ENCODE measurements around the gene CERS4. TPM values are rescaled to one million over a fixed set of nuclear protein-coding genes. Genes with fewer than 3 reads are reported as not detected.
"Not testable (repeated sequence)": the region's sequence is repeated elsewhere in the genome, so short reads cannot be mapped to it uniquely, and the experiment has no call there.

The CERS4 gene, protein sequence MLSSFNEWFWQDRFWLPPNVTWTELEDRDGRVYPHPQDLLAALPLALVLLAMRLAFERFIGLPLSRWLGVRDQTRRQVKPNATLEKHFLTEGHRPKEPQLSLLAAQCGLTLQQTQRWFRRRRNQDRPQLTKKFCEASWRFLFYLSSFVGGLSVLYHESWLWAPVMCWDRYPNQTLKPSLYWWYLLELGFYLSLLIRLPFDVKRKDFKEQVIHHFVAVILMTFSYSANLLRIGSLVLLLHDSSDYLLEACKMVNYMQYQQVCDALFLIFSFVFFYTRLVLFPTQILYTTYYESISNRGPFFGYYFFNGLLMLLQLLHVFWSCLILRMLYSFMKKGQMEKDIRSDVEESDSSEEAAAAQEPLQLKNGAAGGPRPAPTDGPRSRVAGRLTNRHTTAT
- total RNA-seq = 50.7 TPM

DNA sequence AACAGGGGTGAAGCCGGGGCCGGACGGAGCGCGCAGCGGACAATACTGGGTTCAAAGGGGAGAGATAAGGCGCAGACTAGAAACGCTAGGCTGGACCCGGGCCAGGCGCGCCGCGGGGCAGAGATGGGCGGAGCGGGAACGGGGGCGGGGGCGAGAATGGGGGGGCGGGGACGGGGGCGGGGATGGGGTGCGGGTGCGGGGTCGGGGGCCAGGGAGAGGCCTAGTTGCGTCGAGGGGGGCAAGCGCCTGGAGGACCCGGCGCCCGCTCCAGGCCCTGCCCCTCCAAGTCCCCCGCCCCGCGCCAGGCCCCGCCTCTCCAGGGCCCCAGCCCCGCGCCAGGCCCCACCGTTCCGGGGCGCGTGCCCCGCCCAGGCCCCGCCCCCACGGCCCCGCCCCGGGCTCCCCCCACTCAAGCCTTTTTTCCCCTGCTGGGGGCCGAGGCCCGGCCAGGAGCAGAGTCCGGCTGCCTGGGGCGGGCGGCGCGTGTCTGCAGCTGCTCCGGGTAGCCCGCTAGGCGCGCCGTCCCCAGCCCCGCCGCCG, at the start of gene CERS4:
TSS of gene CERS4 (plus strand) at position 449 of the 540 bp plus-strand sequence. CDS start 41,707 bp downstream, outside the sequence.
- peak; percentile 82 for DNase-seq

DNA sequence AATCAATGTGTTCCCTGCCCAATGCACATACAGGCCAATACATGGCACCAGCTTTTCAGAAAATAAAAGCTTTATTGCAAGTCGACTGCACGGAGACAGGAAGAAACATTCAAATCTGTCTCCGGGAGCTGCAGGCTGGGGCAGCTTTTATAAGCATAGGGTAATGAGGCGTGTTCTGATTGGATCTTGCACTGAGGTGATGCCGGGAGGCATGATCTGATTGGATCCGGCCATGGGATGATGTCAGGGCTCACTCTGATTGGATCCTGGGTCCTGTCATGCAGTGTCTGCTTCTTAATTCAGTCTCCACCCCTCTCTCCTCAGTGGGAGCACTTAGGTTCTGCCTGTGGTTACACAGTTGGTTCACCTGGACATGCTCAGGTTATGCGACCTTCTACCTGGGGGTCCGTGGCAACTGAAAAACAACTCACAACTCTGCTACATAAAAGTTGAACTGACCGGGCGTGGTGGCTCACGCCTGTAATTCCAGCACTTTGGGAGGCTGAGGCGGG, 48.0 kb upstream of the CERS4 start:
- DNase-seq = no peak

DNA sequence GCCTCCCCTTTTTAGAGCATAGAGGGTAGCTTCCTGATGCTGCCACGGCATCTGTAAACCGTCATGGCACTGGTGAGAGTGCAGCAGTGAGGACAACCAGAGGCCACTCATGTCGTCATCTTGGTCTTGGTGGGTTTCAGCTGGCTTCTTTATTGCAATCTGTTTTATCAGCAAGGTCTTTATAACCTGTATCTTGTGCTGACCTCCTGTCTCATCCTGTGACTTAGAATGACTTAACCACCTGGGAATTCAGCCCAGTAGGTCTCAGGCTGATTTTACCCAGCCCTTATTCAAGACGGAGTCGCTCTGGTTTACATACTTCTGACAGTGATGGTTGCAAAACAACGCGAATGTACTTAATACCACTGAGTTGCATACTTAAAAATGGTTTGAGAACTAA, 45.4 kb upstream of the CERS4 start:
- no peak for DNase-seq

DNA sequence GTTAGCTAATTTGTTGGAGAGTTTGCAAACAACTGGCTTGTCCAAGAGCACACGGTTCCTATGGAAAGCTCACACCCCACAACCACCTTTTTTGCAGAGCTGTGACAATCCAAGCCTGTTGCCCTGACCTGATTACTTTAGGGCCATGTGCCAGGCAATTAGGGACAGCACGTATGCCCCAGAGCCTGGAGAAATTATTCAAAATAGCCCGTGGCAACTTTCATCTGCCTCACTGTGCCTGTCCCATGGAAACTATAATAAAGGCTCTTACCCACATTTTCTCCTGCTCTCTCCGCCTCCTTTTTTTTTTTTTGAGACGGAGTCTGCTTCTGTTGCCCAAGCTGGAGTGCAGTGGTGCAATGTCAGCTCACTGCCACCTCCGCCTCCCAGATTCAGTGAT, 41.2 kb upstream of the CERS4 start:
- no peak for DNase-seq

DNA sequence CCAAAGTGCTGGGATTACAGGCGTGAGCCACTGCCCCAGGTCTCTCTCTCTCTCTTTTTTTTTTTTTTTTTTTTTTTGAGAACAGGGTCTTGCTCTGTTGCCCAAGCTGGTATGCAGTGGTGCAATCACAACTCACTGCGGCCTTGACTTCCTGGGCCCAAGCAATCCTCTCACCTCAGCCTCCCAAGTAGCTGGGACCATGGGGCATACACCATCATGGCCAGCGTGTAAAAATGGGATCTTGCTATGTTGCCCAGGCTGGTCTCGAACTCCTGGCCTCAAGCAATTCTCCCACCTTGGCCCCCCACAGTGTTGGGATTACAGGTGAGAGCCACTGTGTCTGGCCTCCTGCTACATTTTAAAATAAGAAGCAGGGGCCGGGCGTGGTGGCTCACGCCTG, 40.6 kb upstream of the CERS4 start:
- no peak for DNase-seq

DNA sequence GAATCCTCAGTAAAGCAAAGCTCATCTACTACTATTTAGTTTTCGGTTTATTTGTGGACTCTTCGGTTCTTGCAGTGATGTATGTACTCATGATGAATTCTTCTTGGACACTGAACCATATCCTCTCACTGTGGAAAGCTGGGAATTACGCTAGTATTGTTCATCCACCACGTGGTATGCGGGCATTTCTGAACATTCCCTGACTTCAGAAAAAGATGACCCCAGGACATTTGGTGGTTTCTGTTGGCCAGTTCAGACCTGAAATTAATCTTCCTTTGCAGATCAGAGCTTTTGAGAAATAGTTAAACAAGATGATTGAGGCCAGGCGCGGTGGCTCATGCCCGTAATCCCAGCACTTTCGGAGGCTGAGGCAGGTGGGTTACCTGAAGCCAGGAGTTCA, 34.5 kb upstream of the CERS4 start:
- no peak for DNase-seq

DNA sequence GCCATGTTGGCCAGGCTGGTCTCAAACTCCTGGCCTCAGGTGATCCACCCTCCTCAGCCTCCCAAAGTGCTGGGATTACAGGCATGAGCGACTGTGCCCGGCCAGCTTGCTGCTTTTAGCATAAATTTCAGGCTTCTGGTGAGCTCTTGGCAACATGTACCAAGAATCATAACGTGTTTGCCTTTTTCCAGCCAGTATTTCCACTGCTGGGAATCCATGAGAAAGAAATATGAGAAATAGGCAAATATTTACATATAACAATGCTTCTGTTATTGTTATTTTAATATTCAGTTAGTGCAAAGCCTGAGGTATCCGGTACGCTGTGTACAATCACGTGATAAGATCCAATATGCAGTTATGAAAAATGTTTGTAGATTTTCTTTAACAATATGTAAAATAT, 29.2 kb upstream of the CERS4 start:
- no peak for DNase-seq

DNA sequence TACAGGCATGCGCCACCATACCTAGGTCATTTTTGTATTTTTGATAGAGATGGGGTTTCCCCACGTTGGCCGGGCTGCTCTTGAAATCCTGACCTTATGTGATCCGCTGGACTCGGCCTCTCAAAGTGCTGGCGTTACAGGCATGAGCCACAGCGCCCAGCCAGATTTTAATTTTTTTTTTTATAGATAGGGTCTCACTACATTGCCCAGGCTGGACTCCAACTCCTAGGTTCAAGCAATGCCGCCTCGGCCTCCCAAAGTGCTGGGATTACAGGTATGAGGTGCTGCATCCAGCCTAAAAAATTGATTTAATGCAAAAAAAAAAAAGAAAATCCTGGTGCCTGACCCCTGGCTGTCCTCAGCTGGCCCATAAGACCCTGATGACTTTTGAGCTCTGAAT, 24.9 kb upstream of the CERS4 start:
- no peak for DNase-seq

DNA sequence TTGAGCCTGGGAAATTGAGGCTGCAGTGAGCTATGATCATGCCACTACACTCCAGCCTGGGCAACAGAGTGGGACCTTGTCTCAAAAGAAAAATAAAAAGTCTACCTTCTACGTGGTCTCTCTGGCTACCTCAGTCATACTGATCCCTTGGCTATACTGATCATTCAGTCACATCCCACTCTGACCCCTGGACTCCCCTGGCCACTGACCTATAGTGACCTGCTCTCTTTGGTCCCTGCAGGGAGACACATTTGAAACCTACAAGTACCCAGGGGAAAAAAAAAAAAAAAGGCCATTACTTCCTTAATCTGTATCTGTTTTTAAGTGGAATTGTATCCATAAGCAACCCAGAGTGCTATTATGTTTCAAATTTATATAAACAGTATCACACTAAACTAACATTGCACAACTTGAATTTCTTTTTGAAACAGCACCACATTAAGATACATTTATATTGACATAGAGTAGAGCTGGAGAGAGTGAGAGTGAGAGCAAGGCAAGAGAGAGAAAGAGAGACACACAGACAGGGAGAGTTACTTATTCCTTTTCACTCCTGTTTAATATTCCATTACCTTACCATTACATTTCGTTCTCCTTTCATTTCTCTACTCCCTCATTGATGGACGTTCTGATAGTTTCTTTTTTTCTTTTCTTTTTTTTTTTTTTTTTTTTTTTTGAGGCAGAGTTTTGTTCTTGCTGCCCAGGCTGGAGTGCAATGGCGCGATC, 23.7 kb upstream of the CERS4 start:
- no peak for DNase-seq

DNA sequence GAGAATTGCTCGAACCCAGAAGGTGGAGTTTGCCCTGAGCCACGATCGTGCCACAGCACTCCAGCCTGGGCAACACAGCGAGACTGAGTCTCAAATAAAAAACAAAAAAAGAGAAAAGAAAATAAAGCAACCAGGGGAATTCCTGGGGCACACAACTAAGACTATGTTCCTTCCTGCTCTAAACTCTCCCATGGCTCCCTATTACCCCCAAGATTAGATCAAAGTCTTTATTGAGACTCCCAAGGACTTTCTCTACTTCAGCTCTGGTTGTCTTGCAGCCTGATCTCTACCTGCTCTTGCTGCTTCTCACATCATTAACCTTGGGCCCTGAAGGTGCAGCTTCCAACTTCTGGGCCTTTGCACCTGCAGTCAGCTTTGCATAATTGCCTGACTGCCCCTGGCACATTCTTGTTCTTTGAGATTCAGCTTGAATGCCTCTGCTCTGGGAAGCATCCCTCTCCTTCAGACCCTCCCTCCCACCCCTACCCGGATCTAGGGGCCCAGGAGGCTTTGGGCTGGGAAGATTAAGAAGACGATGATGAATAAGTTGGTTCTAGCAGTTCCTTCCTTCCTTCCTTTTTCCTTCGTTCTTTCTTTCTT, 16.8 kb upstream of the CERS4 start:
- no peak for DNase-seq

DNA sequence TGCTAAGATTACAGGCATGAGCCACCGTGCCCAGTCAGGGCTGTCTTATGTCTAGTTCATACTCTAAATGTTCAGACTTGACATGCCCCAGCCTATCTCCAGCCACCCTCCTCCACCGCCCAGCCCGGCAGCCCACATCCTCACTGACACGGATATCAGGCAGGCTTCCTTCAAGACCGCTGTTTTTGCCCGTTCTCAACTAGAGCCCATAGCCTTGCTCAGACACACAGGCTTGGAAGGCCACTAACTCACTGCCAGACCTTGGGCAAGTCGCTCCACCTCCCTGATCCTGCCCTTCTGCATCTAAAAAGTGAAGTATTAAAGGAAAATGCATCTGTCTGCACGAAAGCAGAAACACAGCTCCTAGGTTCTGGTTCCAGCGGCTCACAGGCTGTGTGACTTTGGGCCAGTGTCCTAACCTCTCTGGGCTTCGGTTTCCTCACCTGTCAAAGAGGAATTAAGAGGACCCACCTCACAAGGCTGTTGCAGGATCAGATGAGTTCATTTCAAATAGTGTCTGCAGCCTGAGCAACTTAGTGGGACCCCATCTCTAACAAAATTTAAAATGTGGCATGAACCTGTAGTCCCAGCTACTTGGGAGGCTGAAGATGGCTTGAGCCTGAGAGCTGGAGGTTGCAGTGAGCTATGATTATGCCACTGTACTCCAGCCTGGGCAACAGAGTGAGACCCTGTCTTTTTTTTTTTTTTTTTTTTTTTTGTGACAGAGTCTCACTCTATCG, 14.5 kb upstream of the CERS4 start:
- DNase-seq = no peak

DNA sequence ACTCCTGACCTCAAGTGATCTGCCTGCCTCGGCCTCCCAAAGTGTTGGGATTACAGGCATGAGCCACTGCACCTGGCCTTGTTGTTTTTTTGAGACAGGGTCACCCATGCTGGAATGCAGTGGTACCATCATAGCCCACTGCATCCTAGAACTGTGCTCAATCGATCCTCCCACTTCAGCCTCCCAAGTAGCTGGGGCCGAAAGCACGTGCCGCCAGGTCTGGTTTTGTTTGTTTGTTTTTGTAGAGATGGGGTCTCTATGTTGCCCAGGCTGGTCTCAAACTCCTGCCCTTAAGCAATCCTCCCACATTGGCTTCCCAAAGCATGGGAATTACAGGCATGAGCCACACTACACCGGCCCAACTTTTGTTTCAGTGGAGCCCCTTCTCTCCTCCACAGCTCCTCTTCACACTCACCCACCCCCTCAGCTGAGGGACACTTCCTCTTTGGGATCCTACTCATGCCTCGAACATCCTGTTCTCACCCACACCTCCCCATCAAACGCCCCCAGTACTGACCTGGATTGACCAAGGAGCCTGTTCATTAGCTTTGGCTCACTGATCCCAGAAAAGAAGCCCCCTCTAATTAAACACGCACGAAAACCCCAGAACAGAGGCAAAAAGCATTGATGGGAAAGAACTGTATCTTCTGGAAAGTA, 12.8 kb upstream of the CERS4 start:
- no peak for DNase-seq

DNA sequence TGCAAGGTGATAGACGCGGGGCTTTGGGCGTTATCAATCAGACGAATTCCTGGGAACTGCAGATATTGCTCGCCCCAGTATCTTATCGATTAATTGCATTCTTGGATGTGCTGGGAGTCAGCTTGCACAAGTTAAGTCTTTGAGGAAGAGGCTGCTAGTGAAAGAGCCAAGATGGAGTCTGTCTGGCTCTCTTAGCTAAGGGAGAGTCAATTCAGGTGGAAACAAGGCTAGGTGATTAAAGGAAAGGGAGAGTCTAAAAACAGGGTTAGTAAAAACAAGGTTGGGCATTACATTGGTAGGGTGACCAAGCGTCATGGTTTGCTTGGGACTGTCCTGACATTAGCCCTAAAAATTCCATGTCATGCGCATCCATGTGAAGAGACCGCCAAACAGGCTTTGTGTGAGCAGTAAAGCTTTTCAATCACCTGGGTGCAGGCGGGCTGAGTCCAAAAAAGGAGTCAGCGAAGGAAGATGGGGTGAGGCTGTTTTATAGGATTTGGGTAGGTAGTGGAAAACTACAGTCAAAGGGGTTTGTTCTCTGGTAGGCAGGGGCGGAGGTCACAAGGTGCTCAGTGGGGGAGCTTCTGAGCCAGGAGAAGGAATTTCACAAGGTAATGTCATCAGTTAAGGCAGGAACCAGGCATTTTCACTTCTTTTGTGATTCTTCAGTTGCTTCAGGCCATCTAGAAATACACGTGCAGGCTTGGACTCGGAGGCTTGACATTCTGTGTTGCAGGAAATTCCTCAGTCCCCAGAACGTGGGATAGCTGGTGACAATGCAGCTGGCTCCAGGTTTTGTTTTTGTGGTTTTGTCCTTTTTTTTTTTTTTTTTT, 5.7 kb upstream of the CERS4 start:
- DNase-seq = not testable (repeated sequence)

DNA sequence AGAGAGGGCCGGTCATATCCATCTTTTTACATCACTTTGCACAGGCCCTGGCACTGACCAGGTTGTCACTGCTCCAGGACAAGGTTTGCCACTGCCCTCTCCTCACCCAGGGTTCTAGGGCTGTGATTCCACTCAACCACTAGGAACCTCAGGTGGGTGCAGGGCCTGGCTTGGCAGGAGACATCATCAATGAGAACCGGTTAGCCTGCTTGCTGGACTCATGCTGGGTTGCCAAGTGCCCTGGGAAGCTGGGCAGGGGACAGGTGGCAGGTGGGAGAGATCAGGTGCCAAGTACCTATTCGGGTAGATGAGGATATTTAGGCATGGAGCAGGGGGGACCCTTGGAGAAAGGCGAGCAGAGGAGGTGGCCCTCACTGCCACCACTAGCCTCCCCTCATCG, 4.2 kb upstream of the CERS4 start:
- no peak for DNase-seq

DNA sequence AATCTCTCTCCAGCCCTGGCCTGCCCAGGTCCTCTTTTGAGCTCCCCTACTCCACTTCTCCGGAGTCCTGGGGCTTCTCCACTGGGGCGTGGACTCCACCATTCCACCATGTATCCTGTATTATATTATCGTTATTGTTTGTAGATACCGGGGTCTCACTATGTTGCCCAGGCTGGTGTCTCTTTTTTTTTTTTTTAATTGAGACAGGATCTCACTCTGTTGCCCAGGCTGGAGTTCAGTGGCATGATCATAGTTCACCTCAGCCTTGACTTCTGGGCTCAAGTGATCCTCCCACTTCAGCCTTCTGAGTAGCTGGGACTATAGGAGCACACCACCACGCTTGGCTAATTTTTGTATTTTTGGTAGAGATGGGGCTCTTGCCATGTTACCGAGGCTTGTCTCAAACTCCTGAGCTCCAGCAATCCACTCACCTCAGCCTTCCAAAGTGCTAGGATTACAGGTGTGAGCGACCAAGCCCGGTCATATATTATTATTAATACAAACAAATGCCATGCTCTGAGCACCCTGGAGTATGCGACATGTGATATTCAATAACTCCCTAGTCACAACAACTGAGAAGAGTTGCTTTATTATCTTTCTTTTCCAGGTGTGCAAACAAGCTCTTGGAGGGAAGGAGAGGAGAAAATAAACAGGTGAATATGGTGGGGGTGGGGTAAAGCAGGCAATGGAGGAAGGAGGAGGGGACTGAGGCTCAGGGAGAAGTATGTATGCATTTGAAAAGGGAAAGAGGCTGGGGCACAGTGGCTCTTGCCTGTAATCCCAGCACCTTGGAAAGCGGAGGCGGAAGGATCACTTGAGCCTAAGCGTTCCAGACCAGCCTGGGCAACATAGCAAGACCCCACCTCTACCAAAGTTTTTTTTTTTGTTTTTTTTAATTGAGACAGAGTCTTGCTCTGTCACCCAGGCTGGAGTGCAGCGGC, 2.8 kb upstream of the CERS4 start:
- DNase-seq = no peak

DNA sequence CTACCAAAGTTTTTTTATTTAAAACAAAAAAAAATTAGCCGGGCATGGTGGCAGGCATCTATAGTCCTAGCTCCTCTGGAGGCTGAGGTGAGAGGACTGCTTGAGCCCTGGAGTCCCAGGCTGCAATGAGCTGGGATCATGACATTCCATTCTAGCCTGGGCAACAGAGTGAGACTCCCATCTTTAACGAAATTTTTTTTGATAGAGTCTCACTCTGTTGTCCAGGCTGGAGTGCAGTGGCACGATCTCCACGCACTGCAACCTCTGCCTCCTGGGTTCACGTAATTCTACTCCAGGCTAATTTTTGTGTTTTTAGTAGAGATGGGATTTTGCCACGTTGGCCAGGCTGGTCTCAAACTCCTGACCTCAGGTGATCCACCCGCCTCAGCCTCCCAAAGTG, 1.8 kb upstream of the CERS4 start:
- DNase-seq = not testable (repeated sequence)

DNA sequence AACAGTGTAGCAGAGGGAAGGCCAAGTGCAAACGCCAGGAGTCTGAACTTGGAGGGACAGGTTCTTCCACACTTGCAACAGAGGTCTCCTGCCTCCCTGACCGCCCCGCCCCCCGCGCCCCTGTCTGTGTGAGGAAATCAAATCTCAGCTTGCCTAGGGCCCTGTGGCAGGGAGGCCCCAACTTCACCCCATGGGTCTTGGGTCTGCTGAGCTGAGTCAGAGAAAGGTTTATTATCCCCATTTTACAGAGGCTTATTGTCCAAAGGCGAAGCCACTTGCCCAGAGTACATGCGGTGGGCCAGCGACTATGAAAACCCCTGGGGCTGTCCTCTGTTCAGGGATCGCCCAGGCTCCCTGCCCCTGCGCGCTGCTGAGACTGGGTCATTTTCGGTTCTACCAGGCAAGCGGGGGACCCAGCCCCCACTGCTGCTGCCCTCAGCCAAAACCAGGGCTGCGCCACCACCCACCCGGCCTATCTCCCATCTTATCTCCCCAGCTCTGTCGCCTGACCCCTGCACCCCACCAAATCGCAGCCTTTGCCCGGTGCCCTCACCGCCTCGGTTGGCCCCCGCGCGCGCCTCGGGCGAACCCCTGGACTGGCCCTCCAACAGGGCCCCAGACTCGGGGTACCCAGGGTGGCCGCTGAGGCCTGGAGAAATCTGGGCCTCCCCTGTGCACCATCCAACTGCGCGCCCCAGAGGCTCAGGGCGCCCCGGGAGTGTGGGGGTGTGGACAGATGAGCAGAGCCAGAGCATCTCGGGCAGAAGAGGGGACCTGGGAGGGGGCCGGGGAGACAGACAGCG, 850 bp upstream of the CERS4 start:
- peak; percentile 56 for DNase-seq
